Measurements from ENCODE around the gene SCN2B. TPM values are rescaled to one million over a fixed set of nuclear protein-coding genes. Genes with fewer than 3 reads are reported as not detected.

Gene SCN2B
- total RNA-seq, 1 experiment from 2014 or later: 0.20 TPM

DNA sequence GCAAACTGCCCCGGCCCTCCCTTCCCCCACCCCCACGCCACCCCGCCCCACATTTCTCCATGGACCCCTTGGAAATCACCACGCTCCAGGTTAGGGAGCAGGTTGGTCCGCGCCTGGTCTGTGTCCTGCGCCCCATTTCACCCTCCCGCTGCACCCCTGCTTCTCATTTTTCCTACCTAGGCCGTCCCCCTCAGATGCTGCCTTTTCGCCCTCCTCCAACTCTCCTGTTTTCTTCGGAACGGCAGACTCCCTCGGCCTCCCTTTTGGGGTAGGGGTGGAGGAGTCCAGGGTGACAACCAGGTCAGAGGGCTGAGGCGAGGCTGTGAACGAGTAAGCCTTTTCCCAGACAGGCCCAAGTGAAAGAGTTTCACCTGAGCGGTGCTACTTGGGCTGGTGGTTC is 22.9 kb downstream of the SCN2B start:
- Mint-ChIP-seq H3K36me3 (no peaks in the 10 kb centered on the region), H3K4me1 (peaks cover 67% of the 10 kb centered on the region), H3K9me3 (no peaks in the 10 kb centered on the region), H3K4me3 (peak overlapping the region; percentile 77), H3K27me3 (ENCODE audit: low read depth) (peaks cover 87% of the 10 kb centered on the region), H3K27ac (no peak overlapping the region)
- ChIA-PET POLR2A (interaction anchor here (1.3 kb wide), 1 partner anchor 18 kb away, joined by 3 read pairs; no protein-coding TSS in a partner anchor), CTCF (interaction anchor here (1.0 to 2.4 kb wide), 6 partner anchors 10 to 142 kb away, joined by 3 to 53 read pairs (median 6); no protein-coding TSS in a partner anchor)
- TF ChIP-seq ZBTB21 (CRISPR knock-in tag; IDR thresholded peaks at IDR 0.05; ENCODE audit: borderline replicate concordance) (no peak), CREB1 (CRISPR knock-in tag; IDR thresholded peaks at IDR 0.05) (no peak), ZNF416 (CRISPR knock-in tag; IDR thresholded peaks at IDR 0.05) (no peak), NR1H2 (CRISPR knock-in tag; IDR thresholded peaks at IDR 0.05) (no peak)
- DNase-seq (ENCODE audit: low spot score): no peak
- no peak for ATAC-seq

DNA sequence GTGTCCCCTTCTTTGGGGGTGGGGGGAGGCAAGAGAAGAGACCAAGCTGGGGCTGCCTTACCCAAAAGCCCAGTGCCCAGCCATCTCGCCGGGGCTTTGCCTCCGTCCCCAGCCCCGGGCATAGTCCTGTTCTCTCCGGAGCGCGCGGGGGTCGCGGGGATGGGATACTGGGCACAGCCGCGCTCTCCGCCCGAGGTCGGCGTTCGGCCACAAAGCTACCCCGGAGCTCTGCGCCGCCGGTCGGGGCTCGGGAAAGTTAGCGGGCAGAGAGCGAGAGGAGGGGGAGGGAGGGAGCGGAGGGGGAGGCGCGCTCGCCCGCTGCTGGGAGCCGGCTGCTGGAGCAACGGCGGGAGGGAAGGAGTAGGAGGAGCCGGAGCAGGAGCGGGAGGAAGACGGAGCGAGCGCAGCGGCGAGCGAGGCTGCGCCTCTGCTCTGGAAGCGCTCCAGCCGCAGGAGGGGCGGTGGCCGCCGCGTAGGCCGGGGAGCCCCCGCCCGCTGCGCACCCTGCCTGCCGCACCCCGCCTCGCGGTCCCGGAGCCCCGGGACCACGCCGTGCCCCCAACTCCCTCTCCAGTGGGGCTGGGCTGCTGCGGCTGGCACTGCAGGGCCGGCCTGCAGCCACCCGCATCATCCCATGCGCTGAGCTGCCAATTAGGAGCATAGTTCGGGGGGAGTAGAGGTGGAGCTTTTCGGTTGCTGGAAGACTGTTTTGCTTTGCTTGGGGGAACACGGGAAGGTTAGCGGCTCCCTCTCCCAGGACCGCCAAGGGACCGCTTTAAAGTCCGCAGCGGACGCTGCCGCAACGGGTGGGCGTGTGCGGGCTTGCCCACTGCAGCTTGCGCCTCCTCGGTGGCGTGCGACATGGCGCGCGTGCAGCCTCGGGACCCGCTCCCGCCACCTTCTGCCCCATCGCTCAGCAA is 23.6 kb downstream of the SCN2B start, which contains the start of gene SCN4B:
Gene SCN4B (minus strand): TSS at position 272 of the 920 bp plus-strand sequence. CDS start 150 bp downstream, at position 122.
- H3K4me1 Mint-ChIP-seq: peaks cover 69% of the 10 kb centered on the region
- CTCF ChIA-PET: interaction anchor here (0.6 to 2.4 kb wide), 8 partner anchors 11 to 222 kb away, joined by 3 to 53 read pairs (median 4); no protein-coding TSS in a partner anchor
- peak; percentile 81 for DNase-seq (ENCODE audit: low spot score)
- ATAC-seq: peak; percentile 62
- H3K27ac Mint-ChIP-seq: no peak within 1 kb of the TSS
- peak within 1 kb of the TSS; percentile 77 for H3K4me3 Mint-ChIP-seq
- no peaks in the 10 kb centered on the region for H3K9me3 Mint-ChIP-seq
- H3K36me3 Mint-ChIP-seq: no peaks in the 10 kb centered on the region
- H3K27me3 Mint-ChIP-seq (ENCODE audit: low read depth): peaks cover 84% of the 10 kb centered on the region
- POLR2A ChIA-PET: interaction anchor here (0.6 to 1.3 kb wide), 2 partner anchors 12 to 19 kb away, joined by 3 to 6 read pairs; no protein-coding TSS in a partner anchor
- TF ChIP-seq HMGXB4 (CRISPR knock-in tag; IDR thresholded peaks at IDR 0.05): peak; percentile 65; the same call in 1 of the 2 replicates
- TF ChIP-seq, protein P1, sequence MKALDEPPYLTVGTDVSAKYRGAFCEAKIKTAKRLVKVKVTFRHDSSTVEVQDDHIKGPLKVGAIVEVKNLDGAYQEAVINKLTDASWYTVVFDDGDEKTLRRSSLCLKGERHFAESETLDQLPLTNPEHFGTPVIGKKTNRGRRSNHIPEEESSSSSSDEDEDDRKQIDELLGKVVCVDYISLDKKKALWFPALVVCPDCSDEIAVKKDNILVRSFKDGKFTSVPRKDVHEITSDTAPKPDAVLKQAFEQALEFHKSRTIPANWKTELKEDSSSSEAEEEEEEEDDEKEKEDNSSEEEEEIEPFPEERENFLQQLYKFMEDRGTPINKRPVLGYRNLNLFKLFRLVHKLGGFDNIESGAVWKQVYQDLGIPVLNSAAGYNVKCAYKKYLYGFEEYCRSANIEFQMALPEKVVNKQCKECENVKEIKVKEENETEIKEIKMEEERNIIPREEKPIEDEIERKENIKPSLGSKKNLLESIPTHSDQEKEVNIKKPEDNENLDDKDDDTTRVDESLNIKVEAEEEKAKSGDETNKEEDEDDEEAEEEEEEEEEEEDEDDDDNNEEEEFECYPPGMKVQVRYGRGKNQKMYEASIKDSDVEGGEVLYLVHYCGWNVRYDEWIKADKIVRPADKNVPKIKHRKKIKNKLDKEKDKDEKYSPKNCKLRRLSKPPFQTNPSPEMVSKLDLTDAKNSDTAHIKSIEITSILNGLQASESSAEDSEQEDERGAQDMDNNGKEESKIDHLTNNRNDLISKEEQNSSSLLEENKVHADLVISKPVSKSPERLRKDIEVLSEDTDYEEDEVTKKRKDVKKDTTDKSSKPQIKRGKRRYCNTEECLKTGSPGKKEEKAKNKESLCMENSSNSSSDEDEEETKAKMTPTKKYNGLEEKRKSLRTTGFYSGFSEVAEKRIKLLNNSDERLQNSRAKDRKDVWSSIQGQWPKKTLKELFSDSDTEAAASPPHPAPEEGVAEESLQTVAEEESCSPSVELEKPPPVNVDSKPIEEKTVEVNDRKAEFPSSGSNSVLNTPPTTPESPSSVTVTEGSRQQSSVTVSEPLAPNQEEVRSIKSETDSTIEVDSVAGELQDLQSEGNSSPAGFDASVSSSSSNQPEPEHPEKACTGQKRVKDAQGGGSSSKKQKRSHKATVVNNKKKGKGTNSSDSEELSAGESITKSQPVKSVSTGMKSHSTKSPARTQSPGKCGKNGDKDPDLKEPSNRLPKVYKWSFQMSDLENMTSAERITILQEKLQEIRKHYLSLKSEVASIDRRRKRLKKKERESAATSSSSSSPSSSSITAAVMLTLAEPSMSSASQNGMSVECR (CRISPR knock-in tag; IDR thresholded peaks at IDR 0.05; ENCODE audit: borderline replicate concordance): no peak
- TF ChIP-seq, protein P2, sequence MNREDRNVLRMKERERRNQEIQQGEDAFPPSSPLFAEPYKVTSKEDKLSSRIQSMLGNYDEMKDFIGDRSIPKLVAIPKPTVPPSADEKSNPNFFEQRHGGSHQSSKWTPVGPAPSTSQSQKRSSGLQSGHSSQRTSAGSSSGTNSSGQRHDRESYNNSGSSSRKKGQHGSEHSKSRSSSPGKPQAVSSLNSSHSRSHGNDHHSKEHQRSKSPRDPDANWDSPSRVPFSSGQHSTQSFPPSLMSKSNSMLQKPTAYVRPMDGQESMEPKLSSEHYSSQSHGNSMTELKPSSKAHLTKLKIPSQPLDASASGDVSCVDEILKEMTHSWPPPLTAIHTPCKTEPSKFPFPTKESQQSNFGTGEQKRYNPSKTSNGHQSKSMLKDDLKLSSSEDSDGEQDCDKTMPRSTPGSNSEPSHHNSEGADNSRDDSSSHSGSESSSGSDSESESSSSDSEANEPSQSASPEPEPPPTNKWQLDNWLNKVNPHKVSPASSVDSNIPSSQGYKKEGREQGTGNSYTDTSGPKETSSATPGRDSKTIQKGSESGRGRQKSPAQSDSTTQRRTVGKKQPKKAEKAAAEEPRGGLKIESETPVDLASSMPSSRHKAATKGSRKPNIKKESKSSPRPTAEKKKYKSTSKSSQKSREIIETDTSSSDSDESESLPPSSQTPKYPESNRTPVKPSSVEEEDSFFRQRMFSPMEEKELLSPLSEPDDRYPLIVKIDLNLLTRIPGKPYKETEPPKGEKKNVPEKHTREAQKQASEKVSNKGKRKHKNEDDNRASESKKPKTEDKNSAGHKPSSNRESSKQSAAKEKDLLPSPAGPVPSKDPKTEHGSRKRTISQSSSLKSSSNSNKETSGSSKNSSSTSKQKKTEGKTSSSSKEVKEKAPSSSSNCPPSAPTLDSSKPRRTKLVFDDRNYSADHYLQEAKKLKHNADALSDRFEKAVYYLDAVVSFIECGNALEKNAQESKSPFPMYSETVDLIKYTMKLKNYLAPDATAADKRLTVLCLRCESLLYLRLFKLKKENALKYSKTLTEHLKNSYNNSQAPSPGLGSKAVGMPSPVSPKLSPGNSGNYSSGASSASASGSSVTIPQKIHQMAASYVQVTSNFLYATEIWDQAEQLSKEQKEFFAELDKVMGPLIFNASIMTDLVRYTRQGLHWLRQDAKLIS (CRISPR knock-in tag; IDR thresholded peaks at IDR 0.05; ENCODE audit: borderline replicate concordance): no peak
- TF ChIP-seq ZBTB21 (CRISPR knock-in tag; IDR thresholded peaks at IDR 0.05; ENCODE audit: borderline replicate concordance): 0 out of 2 replicates have a peak, but pooled peaks have one; percentile 12
- TF ChIP-seq HMGA2 (CRISPR knock-in tag; IDR thresholded peaks at IDR 0.05): no peak
- 0 out of 2 replicates have a peak, but pooled peaks have one; percentile 12 for TF ChIP-seq TEAD1 (CRISPR knock-in tag; IDR thresholded peaks at IDR 0.05)
- 0 out of 2 replicates have a peak, but pooled peaks have one; percentile 37 for TF ChIP-seq TP53 (CRISPR knock-in tag; IDR thresholded peaks at IDR 0.05)
- peak; percentile 72; the same call in 1 of the 2 replicates for TF ChIP-seq E2F5 (CRISPR knock-in tag; IDR thresholded peaks at IDR 0.05)
- TF ChIP-seq, protein P3, sequence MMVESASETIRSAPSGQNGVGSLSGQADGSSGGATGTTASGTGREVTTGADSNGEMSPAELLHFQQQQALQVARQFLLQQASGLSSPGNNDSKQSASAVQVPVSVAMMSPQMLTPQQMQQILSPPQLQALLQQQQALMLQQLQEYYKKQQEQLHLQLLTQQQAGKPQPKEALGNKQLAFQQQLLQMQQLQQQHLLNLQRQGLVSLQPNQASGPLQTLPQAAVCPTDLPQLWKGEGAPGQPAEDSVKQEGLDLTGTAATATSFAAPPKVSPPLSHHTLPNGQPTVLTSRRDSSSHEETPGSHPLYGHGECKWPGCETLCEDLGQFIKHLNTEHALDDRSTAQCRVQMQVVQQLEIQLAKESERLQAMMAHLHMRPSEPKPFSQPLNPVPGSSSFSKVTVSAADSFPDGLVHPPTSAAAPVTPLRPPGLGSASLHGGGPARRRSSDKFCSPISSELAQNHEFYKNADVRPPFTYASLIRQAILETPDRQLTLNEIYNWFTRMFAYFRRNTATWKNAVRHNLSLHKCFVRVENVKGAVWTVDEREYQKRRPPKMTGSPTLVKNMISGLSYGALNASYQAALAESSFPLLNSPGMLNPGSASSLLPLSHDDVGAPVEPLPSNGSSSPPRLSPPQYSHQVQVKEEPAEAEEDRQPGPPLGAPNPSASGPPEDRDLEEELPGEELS (CRISPR knock-in tag; IDR thresholded peaks at IDR 0.05): peak; percentile 13; the same call in 1 of the 2 replicates
- TF ChIP-seq KAT7 (CRISPR knock-in tag; IDR thresholded peaks at IDR 0.05; ENCODE audit: borderline replicate concordance): no peak
- TF ChIP-seq NR3C1 (CRISPR knock-in tag; conservative IDR thresholded peaks at IDR 0.05; ENCODE audit: low read depth): no peak
- TF ChIP-seq ETV6 (CRISPR knock-in tag; IDR thresholded peaks at IDR 0.05): peak; percentile 18; the same call in 1 of the 2 replicates
- 0 out of 2 replicates have a peak, but pooled peaks have one; percentile 60 for TF ChIP-seq ZNF138 (CRISPR knock-in tag; conservative IDR thresholded peaks at IDR 0.05)
- TF ChIP-seq E2F4 (CRISPR knock-in tag; IDR thresholded peaks at IDR 0.05; ENCODE audit: borderline replicate concordance, low read depth): 0 out of 2 replicates have a peak, but pooled peaks have one; percentile 28

All from WTC11 (cell line).